OCI-LY1 (cell line): ENCODE data around the gene OTUB1.

Experiments used
- H2AFZ ChIP-seq: fragments of 200-600 bp; sonication (generic), shearing (Covaris generic); 2 replicates; pipeline ENCODE4 v1.6.0; 2014; ENCODE audit warnings: antibody characterized with exemption, mild to moderate bottlenecking, low read length
- H3F3A ChIP-seq: fragments of 200-600 bp; sonication (generic), shearing (Covaris generic); 2 replicates; pipeline ENCODE4 v1.6.0; 2014; ENCODE audit warnings: mild to moderate bottlenecking, antibody characterized with exemption, low read length, moderate library complexity; ENCODE audit not compliant: insufficient read depth
- H3K27ac ChIP-seq: fragments of 200-600 bp; sonication (generic); 2 replicates; pipeline ENCODE4 v1.5.1; 2014; ENCODE audit warnings: low read length, mixed run types, mild to moderate bottlenecking, low read depth; ENCODE audit not compliant: poor library complexity, severe bottlenecking
- H3K27me3 ChIP-seq: fragments of 200-600 bp; sonication (generic); 2 replicates; pipeline ENCODE4 v1.6.0; 2014; ENCODE audit warnings: antibody characterized with exemption, mild to moderate bottlenecking, low read length, moderate library complexity; ENCODE audit not compliant: insufficient read depth
- H3K36me3 ChIP-seq: fragments of 200-600 bp; sonication (generic); 2 replicates; pipeline ENCODE4 v1.6.1; 2014; ENCODE audit warnings: mild to moderate bottlenecking, antibody characterized with exemption, low read length, moderate library complexity, mixed read lengths; ENCODE audit not compliant: insufficient read depth
- H3K4me1 ChIP-seq: fragments of 200-600 bp; sonication (generic); 2 replicates; pipeline ENCODE4 v1.5.1; 2014; ENCODE audit warnings: mild to moderate bottlenecking, low read length, moderate library complexity; ENCODE audit not compliant: insufficient read depth, severe bottlenecking
- H3K4me2 ChIP-seq: fragments of 200-600 bp; sonication (generic), shearing (Covaris generic); 2 replicates; pipeline ENCODE4 v1.6.1; 2014; ENCODE audit warnings: low read length
- H3K4me3 ChIP-seq: fragments of 200-600 bp; sonication (generic); 2 replicates; pipeline ENCODE4 v1.5.1; 2014; ENCODE audit warnings: low read length, low read depth, mild to moderate bottlenecking, mixed read lengths; ENCODE audit not compliant: poor library complexity, severe bottlenecking
- H3K79me2 ChIP-seq: fragments of 200-600 bp; shearing (Covaris generic); 2 replicates; pipeline ENCODE4 v1.6.1; 2016; ENCODE audit warnings: mixed run types, low read length, mixed read lengths; ENCODE audit not compliant: insufficient read depth
- H3K9ac ChIP-seq: fragments of 200-600 bp; sonication (generic), shearing (Covaris generic); 2 replicates; pipeline ENCODE4 v1.6.1; 2014; ENCODE audit warnings: mild to moderate bottlenecking, low read length, mixed read lengths
- H3K9me2 ChIP-seq: fragments of 200-600 bp; sonication (generic), shearing (Covaris generic); 2 replicates; pipeline ENCODE4 v1.6.1; 2014; ENCODE audit warnings: low read depth, mild to moderate bottlenecking, low read length, mixed read lengths
- H3K9me3 ChIP-seq: fragments of 200-600 bp; shearing (Covaris generic); 2 replicates; pipeline ENCODE4 v1.6.1; 2014; ENCODE audit warnings: low read length, mixed read lengths
- H4K20me1 ChIP-seq: fragments of 200-600 bp; sonication (generic), shearing (Covaris generic); 2 replicates; pipeline ENCODE4 v1.6.0; 2016; ENCODE audit warnings: mild to moderate bottlenecking, low read length; ENCODE audit not compliant: insufficient read depth
- EZH2 ChIP-seq: fragments of 200-600 bp; sonication (generic), shearing (Covaris generic); IDR thresholded peaks from 2 replicates; pipeline ENCODE4 v1.8.0; 2017; ENCODE audit warnings: borderline replicate concordance, mixed run types, mild to moderate bottlenecking, antibody characterized with exemption, low read length, moderate library complexity, mixed read lengths
- TF ChIP-seq, protein P1 (sequence below): fragments of 200-600 bp; sonication (generic), shearing (Covaris generic); IDR thresholded peaks from 2 replicates; pipeline ENCODE4 v1.5.1; 2017; ENCODE audit warnings: mild to moderate bottlenecking, antibody characterized with exemption, low read length, moderate library complexity, mixed read lengths

The OTUB1 gene

DNA sequence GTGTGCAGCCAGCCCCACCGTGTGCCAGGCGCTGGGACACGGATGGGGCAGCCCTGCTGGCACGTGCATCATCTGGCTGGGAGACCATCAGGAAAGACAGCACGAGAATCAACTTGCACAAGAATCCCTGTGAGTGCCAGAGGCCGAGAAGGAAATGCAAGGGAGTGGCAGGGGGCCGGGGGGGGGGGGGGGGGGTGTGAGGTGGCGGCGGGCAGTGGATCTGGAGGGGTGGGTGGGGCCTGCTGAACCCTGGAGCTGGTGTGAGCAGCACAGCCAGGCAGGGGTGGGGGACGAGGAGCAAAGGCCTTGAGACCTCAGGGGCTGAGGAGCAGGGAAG lies 35.5 kb downstream of the OTUB1 start:
- no peak overlapping the region for H3K9ac ChIP-seq
- H3F3A ChIP-seq = no peaks in the 10 kb centered on the region
- no peaks in the 10 kb centered on the region for H3K36me3 ChIP-seq
- H3K4me1 ChIP-seq = no peaks in the 10 kb centered on the region
- no peaks in the 10 kb centered on the region for H3K79me2 ChIP-seq
- no peaks in the 10 kb centered on the region for H3K9me2 ChIP-seq
- no peak overlapping the region for H3K4me2 ChIP-seq
- TF ChIP-seq EZH2 = no peak
- TF ChIP-seq, protein P1, sequence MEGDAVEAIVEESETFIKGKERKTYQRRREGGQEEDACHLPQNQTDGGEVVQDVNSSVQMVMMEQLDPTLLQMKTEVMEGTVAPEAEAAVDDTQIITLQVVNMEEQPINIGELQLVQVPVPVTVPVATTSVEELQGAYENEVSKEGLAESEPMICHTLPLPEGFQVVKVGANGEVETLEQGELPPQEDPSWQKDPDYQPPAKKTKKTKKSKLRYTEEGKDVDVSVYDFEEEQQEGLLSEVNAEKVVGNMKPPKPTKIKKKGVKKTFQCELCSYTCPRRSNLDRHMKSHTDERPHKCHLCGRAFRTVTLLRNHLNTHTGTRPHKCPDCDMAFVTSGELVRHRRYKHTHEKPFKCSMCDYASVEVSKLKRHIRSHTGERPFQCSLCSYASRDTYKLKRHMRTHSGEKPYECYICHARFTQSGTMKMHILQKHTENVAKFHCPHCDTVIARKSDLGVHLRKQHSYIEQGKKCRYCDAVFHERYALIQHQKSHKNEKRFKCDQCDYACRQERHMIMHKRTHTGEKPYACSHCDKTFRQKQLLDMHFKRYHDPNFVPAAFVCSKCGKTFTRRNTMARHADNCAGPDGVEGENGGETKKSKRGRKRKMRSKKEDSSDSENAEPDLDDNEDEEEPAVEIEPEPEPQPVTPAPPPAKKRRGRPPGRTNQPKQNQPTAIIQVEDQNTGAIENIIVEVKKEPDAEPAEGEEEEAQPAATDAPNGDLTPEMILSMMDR = no peak
- H4K20me1 ChIP-seq = no peaks in the 10 kb centered on the region
- H3K27me3 ChIP-seq = peaks cover 1% of the 10 kb centered on the region; the same call in 1 of the 2 replicates
- H3K9me3 ChIP-seq = no peaks in the 10 kb centered on the region
- no peak overlapping the region for H2AFZ ChIP-seq
- H3K4me3 ChIP-seq = no peak overlapping the region
- no peak overlapping the region for H3K27ac ChIP-seq

DNA sequence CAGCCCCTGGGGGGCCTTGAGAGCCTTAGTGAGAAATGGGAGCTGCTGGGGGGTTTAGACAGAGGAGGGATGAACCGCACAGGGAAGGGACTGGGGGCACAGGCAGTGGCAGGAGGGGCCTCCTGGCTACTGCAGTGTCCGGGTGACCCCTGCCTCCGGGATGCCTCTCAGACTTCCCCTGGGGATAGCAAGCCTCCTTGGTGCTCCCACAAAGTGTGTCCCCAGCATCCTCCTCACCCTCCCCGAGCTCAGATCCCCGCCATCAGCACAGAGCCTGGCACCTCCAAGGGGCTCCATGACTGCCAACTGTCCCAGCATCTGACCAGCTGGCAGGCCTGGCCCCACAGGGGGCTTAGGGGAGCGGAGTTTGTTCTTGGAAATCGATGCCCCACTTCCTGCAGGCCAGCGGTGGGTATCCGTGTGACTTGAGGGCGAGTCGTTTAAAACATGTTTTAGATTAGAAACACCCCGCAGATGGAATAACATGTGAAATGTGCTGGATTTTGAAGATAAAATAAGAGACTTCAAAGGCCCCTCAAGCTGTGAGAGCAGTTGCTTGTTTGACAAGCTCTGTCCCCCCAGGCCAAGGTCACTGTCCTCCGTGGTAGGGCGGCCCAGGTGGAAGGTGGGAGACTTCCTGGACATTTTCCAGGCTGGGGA lies 36.0 kb downstream of the OTUB1 start:
- no peaks in the 10 kb centered on the region for H3F3A ChIP-seq
- TF ChIP-seq, protein P1 = no peak
- no peak for TF ChIP-seq EZH2
- no peak overlapping the region for H3K4me3 ChIP-seq
- peaks cover 7% of the 10 kb centered on the region for H3K27me3 ChIP-seq
- no peaks in the 10 kb centered on the region for H3K9me2 ChIP-seq
- H4K20me1 ChIP-seq = no peaks in the 10 kb centered on the region
- no peaks in the 10 kb centered on the region for H3K9me3 ChIP-seq
- H3K79me2 ChIP-seq = no peaks in the 10 kb centered on the region
- no peaks in the 10 kb centered on the region for H3K4me1 ChIP-seq
- H3K36me3 ChIP-seq = no peaks in the 10 kb centered on the region
- no peak overlapping the region for H2AFZ ChIP-seq
- H3K27ac ChIP-seq = no peak overlapping the region
- no peak overlapping the region for H3K4me2 ChIP-seq
- no peak overlapping the region for H3K9ac ChIP-seq

DNA sequence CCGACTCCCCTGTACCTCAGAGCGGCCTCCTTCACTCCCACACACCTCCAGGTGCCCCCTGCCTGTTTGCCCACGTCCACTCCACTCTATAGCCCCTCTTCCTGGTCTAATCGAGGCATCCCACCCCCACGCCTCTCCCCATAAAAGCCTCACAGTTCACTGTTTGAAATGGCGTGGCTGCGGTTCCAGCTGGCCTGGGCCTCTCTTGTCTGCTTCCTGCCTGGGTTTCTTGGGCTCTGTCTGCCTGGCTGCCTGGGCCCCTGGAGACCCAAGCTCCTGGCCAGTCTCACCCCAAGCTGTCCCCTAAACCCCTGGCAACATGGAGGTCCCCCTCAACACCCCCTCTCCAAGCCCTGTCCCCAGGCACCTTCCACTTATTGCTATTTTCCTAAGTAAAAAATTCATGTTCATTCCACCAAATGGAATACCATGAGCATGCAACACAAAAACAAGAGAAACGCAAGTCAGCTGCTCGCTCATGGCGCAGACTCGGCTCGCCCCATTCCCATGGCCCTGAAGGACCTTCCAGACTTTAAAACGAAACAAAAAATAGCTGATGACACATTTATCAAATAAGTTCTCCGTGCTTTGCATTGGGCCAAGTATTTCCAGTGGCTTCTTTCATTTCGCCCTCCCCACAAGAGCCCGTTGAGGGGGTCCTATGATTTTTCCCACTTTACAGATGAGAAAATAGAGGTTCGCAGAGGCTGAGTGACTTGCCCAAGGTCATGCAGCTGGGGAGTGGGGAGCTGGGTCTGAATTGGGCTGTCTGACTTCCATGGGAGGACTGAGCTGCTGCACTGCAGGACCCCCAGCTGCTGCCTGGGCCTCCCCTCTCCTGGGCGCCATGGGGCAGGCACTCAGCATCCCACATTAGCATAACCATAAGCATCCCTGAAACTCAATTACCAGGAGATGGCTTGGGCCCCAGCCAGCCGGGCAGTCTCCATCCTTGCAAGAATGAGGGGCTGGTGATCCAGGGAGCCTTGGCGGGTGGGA lies 37.8 kb downstream of the OTUB1 start:
- no peaks in the 10 kb centered on the region for H4K20me1 ChIP-seq
- peaks cover 13% of the 10 kb centered on the region for H3K27me3 ChIP-seq
- no peak overlapping the region for H3K4me2 ChIP-seq
- no peak overlapping the region for H2AFZ ChIP-seq
- H3K9me3 ChIP-seq = no peaks in the 10 kb centered on the region
- no peaks in the 10 kb centered on the region for H3K4me1 ChIP-seq
- H3K79me2 ChIP-seq = no peaks in the 10 kb centered on the region
- no peaks in the 10 kb centered on the region for H3K36me3 ChIP-seq
- H3K27ac ChIP-seq = no peak overlapping the region
- H3K9me2 ChIP-seq = no peaks in the 10 kb centered on the region
- no peak overlapping the region for H3K4me3 ChIP-seq
- no peak overlapping the region for H3K9ac ChIP-seq
- no peak for TF ChIP-seq EZH2
- TF ChIP-seq, protein P1 = no peak
- H3F3A ChIP-seq = no peaks in the 10 kb centered on the region
